Liver (tissue), 9 donors: ENCODE data around the gene PRDM5. TPM values are rescaled to one million over a fixed set of nuclear protein-coding genes. Genes with fewer than 3 reads are reported as not detected.

ENCODE experiments used
- DNase-seq: peaks from one replicate; pipeline ENCODE4 v3.0.0-alpha.2; 2017; ENCODE audit warnings: low spot score
- H3K27ac ChIP-seq, 2 donors: one replicate each; pipeline ENCODE4 v1.7.0; 2013; ENCODE audit warnings: inconsistent platforms in 2 of 2, low read length in 2 of 2, control low read depth in 1 of 2, low read depth in 1 of 2, mild to moderate bottlenecking in 1 of 2
- H3K27me3 ChIP-seq, 4 donors: one replicate each; pipeline versions ENCODE4 v1.6.1 to v1.7.0; 2013; ENCODE audit warnings: low read length in 3 of 4, inconsistent platforms in 1 of 4, mild to moderate bottlenecking in 1 of 4, moderate library complexity in 1 of 4; ENCODE audit not compliant: control insufficient read depth in 4 of 4, insufficient read depth in 4 of 4
- H3K36me3 ChIP-seq, 4 donors: one replicate each; pipeline versions ENCODE4 v1.6.1 to v1.7.0; 2013; ENCODE audit warnings: low read length in 3 of 4, mild to moderate bottlenecking in 3 of 4, low read depth in 1 of 4, moderate library complexity in 1 of 4; ENCODE audit not compliant: control insufficient read depth in 4 of 4, insufficient read depth in 3 of 4
- H3K4me1 ChIP-seq, 4 donors: one replicate each; pipeline versions ENCODE4 v1.6.1 to v1.7.0; 2013; ENCODE audit warnings: low read length in 3 of 4, mild to moderate bottlenecking in 3 of 4, moderate library complexity in 1 of 4; ENCODE audit not compliant: control insufficient read depth in 4 of 4, insufficient read depth in 4 of 4
- H3K4me3 ChIP-seq, 3 donors: one replicate each; pipeline versions ENCODE4 v1.6.1 to v1.7.0; 2013; ENCODE audit warnings: low read length in 3 of 3, control low read depth in 1 of 3, low read depth in 1 of 3, mild to moderate bottlenecking in 1 of 3
- H3K9ac ChIP-seq, 2 donors: one replicate each; pipeline ENCODE4 v1.7.0; 2013; ENCODE audit warnings: low read length in 2 of 2, mild to moderate bottlenecking in 2 of 2, moderate library complexity in 2 of 2, control low read depth in 1 of 2, low read depth in 1 of 2
- H3K9me3 ChIP-seq, 4 donors: one replicate each; pipeline versions ENCODE4 v1.6.1 to v1.7.0; 2013; ENCODE audit warnings: low read length in 3 of 4; ENCODE audit not compliant: control insufficient read depth in 4 of 4
- EGR1 ChIP-seq, 2 donors: IDR thresholded peaks; 2 replicates each; pipeline ENCODE4 v1.6.1; 2016 to 2018; ENCODE audit warnings: antibody characterized with exemption in 2 of 2, low read depth in 2 of 2
- FOXA2 ChIP-seq: IDR thresholded peaks from 2 replicates; pipeline ENCODE4 v1.6.1; 2016; ENCODE audit warnings: antibody characterized with exemption
- GABPA ChIP-seq, 2 donors: IDR thresholded peaks in 1 of 2; conservative IDR thresholded peaks in 1 of 2; 2 replicates each; pipeline ENCODE4 v1.6.1; 2016; ENCODE audit warnings: antibody characterized with exemption in 2 of 2, mild to moderate bottlenecking in 1 of 2, moderate library complexity in 1 of 2
- NR2F2 ChIP-seq: IDR thresholded peaks from 2 replicates; pipeline ENCODE4 v1.6.1; 2016; ENCODE audit warnings: antibody characterized with exemption
- RXRA ChIP-seq, 2 donors: IDR thresholded peaks; 2 replicates each; pipeline ENCODE4 v1.6.1; 2017 to 2018; ENCODE audit warnings: antibody characterized with exemption in 2 of 2, mild to moderate bottlenecking in 1 of 2
- SP1 ChIP-seq: IDR thresholded peaks from 2 replicates; pipeline ENCODE4 v1.6.1; 2018; ENCODE audit warnings: antibody characterized with exemption, mild to moderate bottlenecking
- TAF1 ChIP-seq: conservative IDR thresholded peaks from 2 replicates; pipeline ENCODE4 v1.6.1; 2016; ENCODE audit warnings: antibody characterized with exemption, mild to moderate bottlenecking
- YY1 ChIP-seq: IDR thresholded peaks from 2 replicates; pipeline ENCODE4 v1.6.1; 2016; ENCODE audit warnings: antibody characterized with exemption, mild to moderate bottlenecking
- WGBS: extraction: QIAGEN DNeasy Blood & Tissue Kit; methylation state at CpG from one replicate; pipeline ENCODE4 v1.1.7; 2013; 5-methylcytosine and 5-hydroxymethylcytosine counted together
- polyA plus RNA-seq, 2 donors: library from polyadenylated mRNA; stranded (reverse) in 1 of 2; unstranded in 1 of 2; fragments of 200-250 nt in 1 of 2; fragments of >200 nt in 1 of 2; fragmentation: Nextera tagmentation in 1 of 2; extraction: Ambion mirVana in 1 of 2; gene quantifications; one replicate each; pipeline versions ENCODE4 v1.2.1 to v1.2.3, GENCODE V29; 2013 to 2015
- total RNA-seq, 2 donors: library from RNA; depleted of rRNA; stranded (reverse); fragments of >200 nt; gene quantifications; one replicate each; pipeline ENCODE4 v1.2.3, GENCODE V29; 2014
- TF ChIP-seq, protein P1 (sequence below): fragments of 150-350 bp; IDR thresholded peaks from 2 replicates; pipeline ENCODE4 v1.5.1; 2017; ENCODE audit warnings: improper control_type of control experiment, low read depth, low read length; ENCODE audit not compliant: missing input control
- TF ChIP-seq, protein P2 (sequence below): IDR thresholded peaks from 2 replicates; pipeline ENCODE4 v1.6.1; 2016; ENCODE audit warnings: antibody characterized with exemption, mild to moderate bottlenecking
- TF ChIP-seq, protein P3 (sequence below): IDR thresholded peaks from 2 replicates; pipeline ENCODE4 v1.6.1; 2016; ENCODE audit warnings: antibody characterized with exemption
- donor health status: healthy.
- donor health status: healthy.
- donor health status: healthy.
- donor health status: healthy.
- donor health status: healthy.

The PRDM5 gene
- total and polyA plus RNA-seq, 4 donors, result 0.17 to 4.0 (median 1.1) TPM

DNA sequence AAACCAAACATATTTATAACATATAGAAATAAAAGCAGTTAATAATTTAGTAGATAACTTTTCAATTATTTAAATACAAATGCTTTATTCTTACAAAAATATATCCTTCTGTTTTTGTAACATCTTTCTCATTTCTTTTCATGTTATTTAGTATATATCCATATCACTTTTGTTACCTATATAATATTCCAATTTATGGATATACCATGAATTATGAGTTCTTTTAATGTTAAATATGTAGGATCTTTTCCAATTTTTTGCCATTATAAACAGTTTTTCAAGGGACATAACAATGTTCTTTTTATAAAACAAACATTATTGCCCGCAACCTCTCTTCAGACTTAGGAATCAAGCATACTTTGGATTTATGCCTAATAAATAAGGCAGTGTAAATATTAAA lies 151.6 kb downstream of the PRDM5 start:
- Histone ChIP-seq H3K4me1 (no peaks in the 10 kb centered on the region), H3K27ac (no peak overlapping the region), H3K9me3 (no peaks in the 10 kb centered on the region), H3K9ac (no peak overlapping the region), H3K36me3 (no peaks in the 10 kb centered on the region), H3K4me3 (no peak overlapping the region), H3K27me3 (no peaks in the 10 kb centered on the region)
- DNase-seq, result no peak
- WGBS, result 97% methylated on average over 1 of the region's 1 CpG
- TF ChIP-seq GABPA (IDR thresholded peaks at IDR 0.05 in 1 of 2, conservative IDR thresholded peaks at IDR 0.05 in 1 of 2), result no peak

DNA sequence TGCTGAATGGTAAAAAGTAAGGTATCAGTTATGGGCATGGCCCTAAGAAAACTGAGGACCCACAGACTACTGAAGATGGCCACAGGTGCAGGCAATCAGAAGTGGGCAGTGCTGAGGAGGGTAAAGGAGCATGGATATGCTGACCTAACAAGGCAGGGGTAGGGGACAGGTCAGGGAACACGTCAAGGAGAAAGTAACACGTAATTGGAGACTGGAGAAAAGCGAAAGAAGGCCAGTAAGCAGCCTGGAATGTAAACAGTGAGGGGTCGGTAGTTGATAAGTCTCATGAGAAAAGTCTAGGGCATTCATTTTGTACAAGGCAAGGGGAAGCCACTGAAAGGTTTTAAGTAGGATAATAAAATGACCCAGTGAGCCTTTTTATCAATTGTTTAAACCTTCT lies 153.3 kb downstream of the PRDM5 start:
- no peak overlapping the region for H3K9ac ChIP-seq
- no peaks in the 10 kb centered on the region for H3K4me1 ChIP-seq
- TF ChIP-seq NR2F2 (no peak), GABPA (IDR thresholded peaks at IDR 0.05 in 1 of 2, conservative IDR thresholded peaks at IDR 0.05 in 1 of 2) (no peak)
- no peak overlapping the region for H3K4me3 ChIP-seq
- H3K36me3 ChIP-seq, result no peaks in the 10 kb centered on the region
- DNase-seq, result no peak
- H3K27ac ChIP-seq, result no peak overlapping the region
- 42% methylated on average over 4 of the region's 4 CpGs for WGBS
- H3K9me3 ChIP-seq, result no peaks in the 10 kb centered on the region
- H3K27me3 ChIP-seq, result no peaks in the 10 kb centered on the region

DNA sequence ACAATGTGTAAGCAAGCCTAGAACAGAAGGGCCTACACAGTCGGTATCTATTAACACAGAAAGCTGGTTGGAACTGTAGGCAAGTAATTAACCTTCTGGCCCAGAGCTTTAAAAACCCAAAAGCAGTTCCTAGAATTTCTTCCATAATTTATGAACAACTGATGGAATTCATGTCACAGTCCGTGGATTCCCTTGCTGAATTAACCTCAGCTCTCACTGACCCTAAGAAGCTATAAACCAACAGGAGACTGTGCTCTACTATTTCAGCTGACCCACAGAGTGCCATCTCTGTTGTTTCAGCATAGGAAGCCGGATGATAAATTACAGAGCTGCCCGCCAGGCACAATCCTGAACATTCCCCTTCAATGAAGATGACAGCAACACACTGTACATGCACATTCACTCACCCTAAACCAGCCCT lies 157.3 kb downstream of the PRDM5 start:
- no peaks in the 10 kb centered on the region for H3K9me3 ChIP-seq
- no peaks in the 10 kb centered on the region for H3K4me1 ChIP-seq
- WGBS, result 85% methylated on average over 4 of the region's 4 CpGs
- H3K27ac ChIP-seq, result no peak overlapping the region
- H3K36me3 ChIP-seq, result no peaks in the 10 kb centered on the region
- TF ChIP-seq, protein P1, sequence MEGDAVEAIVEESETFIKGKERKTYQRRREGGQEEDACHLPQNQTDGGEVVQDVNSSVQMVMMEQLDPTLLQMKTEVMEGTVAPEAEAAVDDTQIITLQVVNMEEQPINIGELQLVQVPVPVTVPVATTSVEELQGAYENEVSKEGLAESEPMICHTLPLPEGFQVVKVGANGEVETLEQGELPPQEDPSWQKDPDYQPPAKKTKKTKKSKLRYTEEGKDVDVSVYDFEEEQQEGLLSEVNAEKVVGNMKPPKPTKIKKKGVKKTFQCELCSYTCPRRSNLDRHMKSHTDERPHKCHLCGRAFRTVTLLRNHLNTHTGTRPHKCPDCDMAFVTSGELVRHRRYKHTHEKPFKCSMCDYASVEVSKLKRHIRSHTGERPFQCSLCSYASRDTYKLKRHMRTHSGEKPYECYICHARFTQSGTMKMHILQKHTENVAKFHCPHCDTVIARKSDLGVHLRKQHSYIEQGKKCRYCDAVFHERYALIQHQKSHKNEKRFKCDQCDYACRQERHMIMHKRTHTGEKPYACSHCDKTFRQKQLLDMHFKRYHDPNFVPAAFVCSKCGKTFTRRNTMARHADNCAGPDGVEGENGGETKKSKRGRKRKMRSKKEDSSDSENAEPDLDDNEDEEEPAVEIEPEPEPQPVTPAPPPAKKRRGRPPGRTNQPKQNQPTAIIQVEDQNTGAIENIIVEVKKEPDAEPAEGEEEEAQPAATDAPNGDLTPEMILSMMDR, result no peak
- no peak overlapping the region for H3K4me3 ChIP-seq
- H3K9ac ChIP-seq, result no peak overlapping the region
- H3K27me3 ChIP-seq, result no peaks in the 10 kb centered on the region
- DNase-seq, result no peak

DNA sequence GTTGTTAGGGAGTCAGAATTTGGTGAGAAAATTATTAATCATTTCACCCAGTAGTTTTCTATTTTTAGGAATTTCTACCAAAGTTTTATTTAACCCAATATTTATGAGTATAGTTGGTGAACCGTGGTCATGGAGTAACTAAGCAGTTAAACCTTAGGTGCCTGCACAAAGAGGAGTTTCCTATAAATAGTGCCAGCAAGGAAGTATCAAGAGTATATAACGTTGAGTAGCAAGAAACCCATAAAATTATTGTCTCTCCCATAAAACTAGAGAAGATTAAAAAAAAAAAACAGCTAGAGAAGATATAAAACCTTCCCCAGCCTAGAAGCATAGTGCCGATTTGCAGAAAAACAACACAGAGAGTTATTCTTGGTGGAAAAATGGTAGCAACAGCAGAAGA lies 158.9 kb downstream of the PRDM5 start:
- Histone ChIP-seq H3K36me3 (no peaks in the 10 kb centered on the region), H3K4me1 (no peaks in the 10 kb centered on the region), H3K9me3 (no peaks in the 10 kb centered on the region), H3K27me3 (no peaks in the 10 kb centered on the region), H3K9ac (no peak overlapping the region), H3K4me3 (no peak overlapping the region), H3K27ac (no peak overlapping the region)
- no peak for TF ChIP-seq YY1
- no peak for TF ChIP-seq RXRA (IDR thresholded peaks at IDR 0.05)
- no peak for TF ChIP-seq TAF1
- TF ChIP-seq, protein P1, result no peak
- no peak for TF ChIP-seq EGR1 (IDR thresholded peaks at IDR 0.05; ENCODE audit: low read depth in 2 of 2)
- no peak for TF ChIP-seq SP1
- no peak for TF ChIP-seq GABPA (IDR thresholded peaks at IDR 0.05 in 1 of 2, conservative IDR thresholded peaks at IDR 0.05 in 1 of 2)
- TF ChIP-seq NR2F2, result no peak
- TF ChIP-seq FOXA2, result no peak
- TF ChIP-seq, protein P2, sequence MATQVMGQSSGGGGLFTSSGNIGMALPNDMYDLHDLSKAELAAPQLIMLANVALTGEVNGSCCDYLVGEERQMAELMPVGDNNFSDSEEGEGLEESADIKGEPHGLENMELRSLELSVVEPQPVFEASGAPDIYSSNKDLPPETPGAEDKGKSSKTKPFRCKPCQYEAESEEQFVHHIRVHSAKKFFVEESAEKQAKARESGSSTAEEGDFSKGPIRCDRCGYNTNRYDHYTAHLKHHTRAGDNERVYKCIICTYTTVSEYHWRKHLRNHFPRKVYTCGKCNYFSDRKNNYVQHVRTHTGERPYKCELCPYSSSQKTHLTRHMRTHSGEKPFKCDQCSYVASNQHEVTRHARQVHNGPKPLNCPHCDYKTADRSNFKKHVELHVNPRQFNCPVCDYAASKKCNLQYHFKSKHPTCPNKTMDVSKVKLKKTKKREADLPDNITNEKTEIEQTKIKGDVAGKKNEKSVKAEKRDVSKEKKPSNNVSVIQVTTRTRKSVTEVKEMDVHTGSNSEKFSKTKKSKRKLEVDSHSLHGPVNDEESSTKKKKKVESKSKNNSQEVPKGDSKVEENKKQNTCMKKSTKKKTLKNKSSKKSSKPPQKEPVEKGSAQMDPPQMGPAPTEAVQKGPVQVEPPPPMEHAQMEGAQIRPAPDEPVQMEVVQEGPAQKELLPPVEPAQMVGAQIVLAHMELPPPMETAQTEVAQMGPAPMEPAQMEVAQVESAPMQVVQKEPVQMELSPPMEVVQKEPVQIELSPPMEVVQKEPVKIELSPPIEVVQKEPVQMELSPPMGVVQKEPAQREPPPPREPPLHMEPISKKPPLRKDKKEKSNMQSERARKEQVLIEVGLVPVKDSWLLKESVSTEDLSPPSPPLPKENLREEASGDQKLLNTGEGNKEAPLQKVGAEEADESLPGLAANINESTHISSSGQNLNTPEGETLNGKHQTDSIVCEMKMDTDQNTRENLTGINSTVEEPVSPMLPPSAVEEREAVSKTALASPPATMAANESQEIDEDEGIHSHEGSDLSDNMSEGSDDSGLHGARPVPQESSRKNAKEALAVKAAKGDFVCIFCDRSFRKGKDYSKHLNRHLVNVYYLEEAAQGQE, result no peak
- TF ChIP-seq, protein P3, sequence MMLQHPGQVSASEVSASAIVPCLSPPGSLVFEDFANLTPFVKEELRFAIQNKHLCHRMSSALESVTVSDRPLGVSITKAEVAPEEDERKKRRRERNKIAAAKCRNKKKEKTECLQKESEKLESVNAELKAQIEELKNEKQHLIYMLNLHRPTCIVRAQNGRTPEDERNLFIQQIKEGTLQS, result no peak
- DNase-seq, result no peak
- WGBS, result 73% methylated on average over 3 of the region's 3 CpGs
